ENCODE measurements around the gene TENM4. TPM values are rescaled to one million over a fixed set of nuclear protein-coding genes. Genes with fewer than 3 reads are reported as not detected.

Gene TENM4
- polyA plus RNA-seq, 1 of the 3 experiments (the other 2 are of a cell fraction): 16.7 TPM

GRCh38 chr11:79069504-79069903 is 371.3 kb downstream of the TENM4 start:
- Histone ChIP-seq H3K4me2 (no peak overlapping the region), H3K27me3 (ENCODE audit: insufficient read depth) (no peaks in the 10 kb centered on the region), H3K4me3 (ENCODE audit: low read depth in 2 of 2, low read length in 1 of 2) (no peak overlapping the region), H3K4me1 (ENCODE audit: control insufficient read depth in 1 of 2, insufficient read depth in 2 of 2, low read depth in 1 of 2, low read length in 1 of 2) (peaks cover 0 to 67% of the 10 kb centered on the region in 2 experiments; a peak in 3 of 4 replicates), H3K9ac (no peak overlapping the region), H3K27ac (ENCODE audit: low read depth in 2 of 2, low read length in 1 of 2) (no peak overlapping the region; a peak in 1 of 4 replicates), H3K79me2 (ENCODE audit: insufficient read depth) (no peaks in the 10 kb centered on the region), H3K9me2 (no peaks in the 10 kb centered on the region), H3K9me3 (no peaks in the 10 kb centered on the region), H4K20me1 (ENCODE audit: insufficient read depth) (no peaks in the 10 kb centered on the region), H3K36me3 (replicated peaks in 1 of 2; ENCODE audit: control insufficient read depth in 1 of 2, insufficient read depth in 2 of 2, low read length in 1 of 2) (no peaks in the 10 kb centered on the region), H3F3A (replicated peaks; ENCODE audit: insufficient read depth) (no peaks in the 10 kb centered on the region), H2AFZ (ENCODE audit: low read depth) (no peak overlapping the region)
- WGBS (ENCODE audit: low lambda C conversion rate): 94% methylated on average over 28 of the region's 30 CpGs
- ChIA-PET POLR2A (no interaction called here), CTCF (interaction anchor here (2.2 to 2.6 kb wide), 3 partner anchors 8 to 424 kb away, joined by 7 to 11 read pairs (median 9); no protein-coding TSS in a partner anchor)
- no peak for DNase-seq
- no peak for TF ChIP-seq RCOR1 (IDR thresholded peaks at IDR 0.05; ENCODE audit: low read length)
- TF ChIP-seq YY1 (IDR thresholded peaks at IDR 0.05; ENCODE audit: low read depth): no peak
- TF ChIP-seq, protein P1, sequence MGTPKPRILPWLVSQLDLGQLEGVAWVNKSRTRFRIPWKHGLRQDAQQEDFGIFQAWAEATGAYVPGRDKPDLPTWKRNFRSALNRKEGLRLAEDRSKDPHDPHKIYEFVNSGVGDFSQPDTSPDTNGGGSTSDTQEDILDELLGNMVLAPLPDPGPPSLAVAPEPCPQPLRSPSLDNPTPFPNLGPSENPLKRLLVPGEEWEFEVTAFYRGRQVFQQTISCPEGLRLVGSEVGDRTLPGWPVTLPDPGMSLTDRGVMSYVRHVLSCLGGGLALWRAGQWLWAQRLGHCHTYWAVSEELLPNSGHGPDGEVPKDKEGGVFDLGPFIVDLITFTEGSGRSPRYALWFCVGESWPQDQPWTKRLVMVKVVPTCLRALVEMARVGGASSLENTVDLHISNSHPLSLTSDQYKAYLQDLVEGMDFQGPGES (IDR thresholded peaks at IDR 0.05; ENCODE audit: low read depth, low read length): no peak
- TF ChIP-seq REST (IDR thresholded peaks at IDR 0.05; ENCODE audit: low read depth, low read length): no peak
- no peak for TF ChIP-seq NFIC (IDR thresholded peaks at IDR 0.05; ENCODE audit: borderline replicate concordance)
- no peak for TF ChIP-seq FOXJ3 (CRISPR knock-in tag; IDR thresholded peaks at IDR 0.05)
- no peak for TF ChIP-seq USF1 (IDR thresholded peaks at IDR 0.05; ENCODE audit: borderline replicate concordance, low read depth)
- TF ChIP-seq EZH2phosphoT487 (IDR thresholded peaks at IDR 0.05; ENCODE audit: borderline replicate concordance, low read depth): no peak
- no peak for TF ChIP-seq CHD2 (IDR thresholded peaks at IDR 0.05; ENCODE audit: low read length, partially characterized antibody)

GRCh38 chr11:79068356-79068755 is 372.5 kb downstream of the TENM4 start:
- H3K4me1 ChIP-seq (ENCODE audit: control insufficient read depth in 1 of 2, insufficient read depth in 2 of 2, low read depth in 1 of 2, low read length in 1 of 2): peaks cover 0 to 65% of the 10 kb centered on the region in 2 experiments; a peak in 3 of 4 replicates
- H3K9ac ChIP-seq: no peak overlapping the region
- H3K36me3 ChIP-seq (replicated peaks in 1 of 2; ENCODE audit: control insufficient read depth in 1 of 2, insufficient read depth in 2 of 2, low read length in 1 of 2): no peaks in the 10 kb centered on the region
- ChIA-PET CTCF (interaction anchor here (0.8 to 3.1 kb wide), 10 partner anchors 9 to 423 kb away, joined by 3 to 16 read pairs (median 4); no protein-coding TSS in a partner anchor), POLR2A (interaction anchor here (1.2 to 1.3 kb wide), 2 partner anchors 10 to 50 kb away, joined by 3 to 4 read pairs; no protein-coding TSS in a partner anchor)
- no peaks in the 10 kb centered on the region for H3K9me2 ChIP-seq
- H3K27ac ChIP-seq (ENCODE audit: low read depth in 2 of 2, low read length in 1 of 2): peak overlapping the region in 1 of 2 experiments; percentile 95; a peak in 3 of 4 replicates
- peak; percentile 49 for DNase-seq
- H2AFZ ChIP-seq (ENCODE audit: low read depth): no peak overlapping the region
- peak; percentile 17; the same call in 1 of the 2 replicates for TF ChIP-seq PBX3 (IDR thresholded peaks at IDR 0.05)
- peak in 1 of 2 experiments; percentile 31; a peak in 1 of 4 replicates for TF ChIP-seq EP300 (IDR thresholded peaks at IDR 0.05; ENCODE audit: borderline replicate concordance in 1 of 2, low read depth in 1 of 2, low read length in 1 of 2)
- no peak for TF ChIP-seq SIN3A (IDR thresholded peaks at IDR 0.05; ENCODE audit: borderline replicate concordance, low read depth, low read length)
- TF ChIP-seq TCF12 (IDR thresholded peaks at IDR 0.05): peak; percentile 55
- no peaks in the 10 kb centered on the region for H4K20me1 ChIP-seq (ENCODE audit: insufficient read depth)
- H3K9me3 ChIP-seq: no peaks in the 10 kb centered on the region
- H3K4me2 ChIP-seq: no peak overlapping the region
- no peaks in the 10 kb centered on the region for H3F3A ChIP-seq (replicated peaks; ENCODE audit: insufficient read depth)
- H3K79me2 ChIP-seq (ENCODE audit: insufficient read depth): no peaks in the 10 kb centered on the region
- H3K27me3 ChIP-seq (ENCODE audit: insufficient read depth): no peaks in the 10 kb centered on the region
- H3K4me3 ChIP-seq (ENCODE audit: low read depth in 2 of 2, low read length in 1 of 2): no peak overlapping the region
- WGBS (ENCODE audit: low lambda C conversion rate): 91% methylated on average over 1 of the region's 1 CpG

Data from SK-N-SH (cell line).